ENCODE results near the gene DIAPH2. TPM values are rescaled to one million over a fixed set of nuclear protein-coding genes. Genes with fewer than 3 reads are reported as not detected.

Gene DIAPH2
- polyA plus RNA-seq, 1 experiment = 10.6 TPM

GRCh38 chrX:97215186-97215585, 530.5 kb downstream of the DIAPH2 start:
- H3K9me3 ChIP-seq (ENCODE audit: control insufficient read depth, insufficient read depth, low read length) = no peaks in the 10 kb centered on the region
- DNase-seq (ENCODE audit: low read depth, low spot score) = peak; percentile 6
- no peaks in the 10 kb centered on the region for H3K27me3 ChIP-seq (ENCODE audit: control insufficient read depth, insufficient read depth, low read length)
- H3K4me3 ChIP-seq (ENCODE audit: low read depth, low read length) = no peak overlapping the region
- ChIA-PET POLR2A (no interaction called here), CTCF (no interaction called here)
- no peak overlapping the region for H3K27ac ChIP-seq (ENCODE audit: low read depth, low read length)
- TF ChIP-seq CTCF (IDR thresholded peaks at IDR 0.05; ENCODE audit: low read depth, low read length) = no peak

GRCh38 chrX:97224148-97224547, 539.5 kb downstream of the DIAPH2 start:
- TF ChIP-seq CTCF (IDR thresholded peaks at IDR 0.05; ENCODE audit: low read depth, low read length) = no peak
- DNase-seq (ENCODE audit: low read depth, low spot score) = no peak
- CTCF ChIA-PET = no interaction called here
- H3K4me3 ChIP-seq (ENCODE audit: low read depth, low read length) = no peak overlapping the region
- POLR2A ChIA-PET = no interaction called here
- no peak overlapping the region for H3K27ac ChIP-seq (ENCODE audit: low read depth, low read length)
- no peaks in the 10 kb centered on the region for H3K27me3 ChIP-seq (ENCODE audit: control insufficient read depth, insufficient read depth, low read length)
- H3K9me3 ChIP-seq (ENCODE audit: control insufficient read depth, insufficient read depth, low read length) = no peaks in the 10 kb centered on the region

GRCh38 chrX:97229318-97229717, 544.7 kb downstream of the DIAPH2 start:
- no peak for DNase-seq (ENCODE audit: low read depth, low spot score)
- no peaks in the 10 kb centered on the region for H3K27me3 ChIP-seq (ENCODE audit: control insufficient read depth, insufficient read depth, low read length)
- no peak for TF ChIP-seq CTCF (IDR thresholded peaks at IDR 0.05; ENCODE audit: low read depth, low read length)
- no peaks in the 10 kb centered on the region for H3K9me3 ChIP-seq (ENCODE audit: control insufficient read depth, insufficient read depth, low read length)
- POLR2A ChIA-PET = no interaction called here
- H3K27ac ChIP-seq (ENCODE audit: low read depth, low read length) = no peak overlapping the region
- CTCF ChIA-PET = no interaction called here
- no peak overlapping the region for H3K4me3 ChIP-seq (ENCODE audit: low read depth, low read length)

- POLR2A ChIA-PET = no interaction called here
- no peak overlapping the region for H3K27ac ChIP-seq (ENCODE audit: low read depth, low read length)
- no peak for TF ChIP-seq CTCF (IDR thresholded peaks at IDR 0.05; ENCODE audit: low read depth, low read length)
- H3K9me3 ChIP-seq (ENCODE audit: control insufficient read depth, insufficient read depth, low read length) = no peaks in the 10 kb centered on the region
- CTCF ChIA-PET = no interaction called here
- no peak for DNase-seq (ENCODE audit: low read depth, low spot score)
- H3K27me3 ChIP-seq (ENCODE audit: control insufficient read depth, insufficient read depth, low read length) = no peaks in the 10 kb centered on the region
- H3K4me3 ChIP-seq (ENCODE audit: low read depth, low read length) = no peak overlapping the region
Measured at GRCh38 chrX:97230948-97231347, 546.3 kb downstream of the DIAPH2 start.

- ChIA-PET POLR2A (no interaction called here), CTCF (no interaction called here)
- H3K27me3 ChIP-seq (ENCODE audit: control insufficient read depth, insufficient read depth, low read length) = no peaks in the 10 kb centered on the region
Measured at GRCh38 chrX:97234471-97235081, 549.9 kb downstream of the DIAPH2 start.

More at GRCh38 chrX:97234471-97235081, 549.9 kb downstream of the DIAPH2 start:
- Histone ChIP-seq H3K4me3 (ENCODE audit: low read depth, low read length) (no peak overlapping the region), H3K9me3 (ENCODE audit: control insufficient read depth, insufficient read depth, low read length) (no peaks in the 10 kb centered on the region), H3K27ac (ENCODE audit: low read depth, low read length) (no peak overlapping the region)
- no peak for TF ChIP-seq CTCF (IDR thresholded peaks at IDR 0.05; ENCODE audit: low read depth, low read length)
- no peak for DNase-seq (ENCODE audit: low read depth, low spot score)
